Breast epithelium (tissue), 3 donors: Measurements from ENCODE around the gene WASHC4.

ENCODE experiments used
- POLR2A ChIP-seq: fragments of 450-650 bp; IDR thresholded peaks from one replicate; pipeline ENCODE4 v1.6.1; 2016; ENCODE audit warnings: antibody characterized with exemption, mild to moderate bottlenecking, moderate library complexity
- TF ChIP-seq, protein P1 (sequence below), 3 donors: fragments of 450-650 bp; IDR thresholded peaks; one replicate each; pipeline ENCODE4 v1.5.1; 2016 to 2017; ENCODE audit warnings: antibody characterized with exemption in 3 of 3, mild to moderate bottlenecking in 3 of 3, moderate library complexity in 3 of 3

DNA sequence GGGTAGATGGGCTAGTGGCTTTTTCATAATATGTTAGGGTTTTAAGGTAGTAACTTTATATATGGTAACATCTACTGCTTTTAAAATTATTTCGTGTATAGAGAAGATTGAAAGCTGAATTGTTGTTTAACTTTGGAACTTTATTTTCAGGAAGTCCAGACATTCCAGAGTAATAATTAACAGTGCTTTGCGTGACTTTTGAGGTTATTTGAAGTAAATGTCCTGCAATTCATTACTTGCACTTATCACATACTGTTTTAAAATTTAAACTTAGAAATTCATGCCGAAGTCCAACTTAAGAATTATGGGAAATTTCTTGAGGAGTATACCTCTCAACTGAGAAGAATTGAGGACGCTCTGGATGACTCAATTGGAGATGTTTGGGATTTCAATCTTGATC, 3.3 kb downstream of the WASHC4 start:
- TF ChIP-seq, protein P1, sequence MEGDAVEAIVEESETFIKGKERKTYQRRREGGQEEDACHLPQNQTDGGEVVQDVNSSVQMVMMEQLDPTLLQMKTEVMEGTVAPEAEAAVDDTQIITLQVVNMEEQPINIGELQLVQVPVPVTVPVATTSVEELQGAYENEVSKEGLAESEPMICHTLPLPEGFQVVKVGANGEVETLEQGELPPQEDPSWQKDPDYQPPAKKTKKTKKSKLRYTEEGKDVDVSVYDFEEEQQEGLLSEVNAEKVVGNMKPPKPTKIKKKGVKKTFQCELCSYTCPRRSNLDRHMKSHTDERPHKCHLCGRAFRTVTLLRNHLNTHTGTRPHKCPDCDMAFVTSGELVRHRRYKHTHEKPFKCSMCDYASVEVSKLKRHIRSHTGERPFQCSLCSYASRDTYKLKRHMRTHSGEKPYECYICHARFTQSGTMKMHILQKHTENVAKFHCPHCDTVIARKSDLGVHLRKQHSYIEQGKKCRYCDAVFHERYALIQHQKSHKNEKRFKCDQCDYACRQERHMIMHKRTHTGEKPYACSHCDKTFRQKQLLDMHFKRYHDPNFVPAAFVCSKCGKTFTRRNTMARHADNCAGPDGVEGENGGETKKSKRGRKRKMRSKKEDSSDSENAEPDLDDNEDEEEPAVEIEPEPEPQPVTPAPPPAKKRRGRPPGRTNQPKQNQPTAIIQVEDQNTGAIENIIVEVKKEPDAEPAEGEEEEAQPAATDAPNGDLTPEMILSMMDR (IDR thresholded peaks at IDR 0.05): no peak
- TF ChIP-seq POLR2A: no peak
